SKM-1 treated with dmso at 0.1 percent for 144 hours (cell line): Measurements from ENCODE around the gene HEG1.
"Not testable (repeated sequence)": the region's sequence is repeated elsewhere in the genome, so short reads cannot be mapped to it uniquely, and the experiment has no call there.

Source experiments
- DNase-seq: peaks from one replicate; lab custom pipeline; 2025; ENCODE audit not compliant: unreplicated experiment; lab: John Stamatoyannopoulos, UW

HEG1 gene

GRCh38 chr3:124960105-124960504 is 95.7 kb downstream of the HEG1 start:
- no peak for DNase-seq

- not testable (repeated sequence) for DNase-seq
Observed at GRCh38 chr3:124957951-124958350, 97.8 kb downstream of the HEG1 start.

GRCh38 chr3:124952282-124952855 is 103.4 kb downstream of the HEG1 start:
- no peak for DNase-seq

- DNase-seq: no peak
Observed at GRCh38 chr3:124951511-124952281, 104.1 kb downstream of the HEG1 start.

- no peak for DNase-seq
Observed at GRCh38 chr3:124950026-124950425, 105.8 kb downstream of the HEG1 start.

GRCh38 chr3:124942613-124943012 is 113.2 kb downstream of the HEG1 start:
- DNase-seq: no peak

- DNase-seq: no peak
Observed at GRCh38 chr3:124941771-124942170, 114.0 kb downstream of the HEG1 start.

GRCh38 chr3:124939661-124940060 is 116.1 kb downstream of the HEG1 start:
- no peak for DNase-seq

GRCh38 chr3:124938896-124939295 is 116.9 kb downstream of the HEG1 start:
- DNase-seq: no peak

- DNase-seq: no peak
Observed at GRCh38 chr3:124937049-124937448, 118.7 kb downstream of the HEG1 start.

- no peak for DNase-seq
Observed at GRCh38 chr3:124935794-124936542, 119.8 kb downstream of the HEG1 start.

GRCh38 chr3:124935264-124935663 is 120.5 kb downstream of the HEG1 start:
- no peak for DNase-seq

- DNase-seq: no peak
Observed at GRCh38 chr3:124934577-124934976, 121.2 kb downstream of the HEG1 start, which contains the start of gene MUC13. MUC13 (minus strand) TSS chr3:124934751; CDS start chr3:124934712, 39 bp downstream.

- DNase-seq: peak; percentile 48
Observed at GRCh38 chr3:124928333-124929202, 127.2 kb downstream of the HEG1 start.

GRCh38 chr3:124927574-124928045 is 128.2 kb downstream of the HEG1 start:
- DNase-seq: no peak

GRCh38 chr3:124926426-124927101 is 129.2 kb downstream of the HEG1 start:
- DNase-seq: peak; percentile 53

GRCh38 chr3:124924741-124925140 is 131.1 kb downstream of the HEG1 start:
- DNase-seq: no peak

GRCh38 chr3:124923833-124924232 is 132.0 kb downstream of the HEG1 start:
- DNase-seq: no peak

GRCh38 chr3:124920718-124921117 is 135.1 kb downstream of the HEG1 start:
- no peak for DNase-seq

GRCh38 chr3:124919756-124920155 is 136.0 kb downstream of the HEG1 start:
- no peak for DNase-seq
